HG02943 (cell line): ENCODE data around the gene ACBD6.
"Not testable (repeated sequence)": the region's sequence is repeated elsewhere in the genome, so short reads cannot be mapped to it uniquely, and the experiment has no call there.

Source experiments
- ATAC-seq: cut with Tn5 transposase; IDR thresholded peaks from one replicate; pipeline ENCODE4 v1.9.1; 2021; ENCODE audit warnings: mild to moderate bottlenecking, low read depth, moderate library complexity; ENCODE audit not compliant: unreplicated experiment

Gene ACBD6

GRCh38 chr1:180497826-180498225 lies 4.6 kb downstream of the ACBD6 start:
- ATAC-seq: no peak

- ATAC-seq: no peak
Measured at GRCh38 chr1:180494370-180494769, 8.0 kb downstream of the ACBD6 start.

GRCh38 chr1:180489976-180490375 lies 12.4 kb downstream of the ACBD6 start:
- no peak for ATAC-seq

GRCh38 chr1:180489313-180489712 lies 13.1 kb downstream of the ACBD6 start:
- no peak for ATAC-seq

- ATAC-seq: no peak
Measured at GRCh38 chr1:180488661-180489060, 13.7 kb downstream of the ACBD6 start.

GRCh38 chr1:180486092-180486491 lies 16.3 kb downstream of the ACBD6 start:
- ATAC-seq: no peak

GRCh38 chr1:180484490-180484889 lies 17.9 kb downstream of the ACBD6 start:
- no peak for ATAC-seq

- ATAC-seq: no peak
Measured at GRCh38 chr1:180482425-180483275, 19.7 kb downstream of the ACBD6 start.

- ATAC-seq: no peak
Measured at GRCh38 chr1:180470031-180470430, 32.3 kb downstream of the ACBD6 start.

GRCh38 chr1:180468311-180468710 lies 34.1 kb downstream of the ACBD6 start:
- ATAC-seq: no peak

GRCh38 chr1:180462102-180462501 lies 40.3 kb downstream of the ACBD6 start:
- ATAC-seq: no peak

GRCh38 chr1:180461682-180462081 lies 40.7 kb downstream of the ACBD6 start:
- not testable (repeated sequence) for ATAC-seq

- no peak for ATAC-seq
Measured at GRCh38 chr1:180458807-180459206, 43.6 kb downstream of the ACBD6 start.

GRCh38 chr1:180456191-180456590 lies 46.2 kb downstream of the ACBD6 start:
- ATAC-seq: no peak

- ATAC-seq: no peak
Measured at GRCh38 chr1:180451504-180451903, 50.9 kb downstream of the ACBD6 start.

GRCh38 chr1:180444522-180444921 lies 57.9 kb downstream of the ACBD6 start:
- no peak for ATAC-seq

GRCh38 chr1:180440335-180440734 lies 62.0 kb downstream of the ACBD6 start:
- ATAC-seq: no peak

GRCh38 chr1:180435566-180435965 lies 66.8 kb downstream of the ACBD6 start:
- no peak for ATAC-seq

- no peak for ATAC-seq
Measured at GRCh38 chr1:180433873-180434272, 68.5 kb downstream of the ACBD6 start.

GRCh38 chr1:180431683-180432082 lies 70.7 kb downstream of the ACBD6 start:
- no peak for ATAC-seq

- ATAC-seq: no peak
Measured at GRCh38 chr1:180428782-180429695, 73.3 kb downstream of the ACBD6 start.
